Astrocyte (in vitro differentiated cells and primary cell): Measurements from ENCODE around the gene RNF166. TPM values are rescaled to one million over a fixed set of nuclear protein-coding genes. Genes with fewer than 3 reads are reported as not detected.

Source experiments
- DNase-seq: peaks from one replicate; pipeline ENCODE4 v3.0.0-alpha.2; 2010; ENCODE audit warnings: low read depth
- FAIRE-seq: peaks from 2 replicates; lab custom pipeline; 2011; peaks lifted over from hg19 to GRCh38; lab: Jason Lieb, UNC
- H2AFZ ChIP-seq: 2 replicates; pipeline ENCODE4 v1.6.0; 2012; ENCODE audit warnings: low read depth, low read length, inconsistent platforms
- H3K27ac ChIP-seq: 2 replicates; pipeline ENCODE4 v1.5.1; 2011; ENCODE audit warnings: low read depth, low read length, inconsistent platforms
- H3K27me3 ChIP-seq: 2 replicates; pipeline ENCODE4 v1.6.0; 2011; ENCODE audit warnings: low read length, inconsistent platforms; ENCODE audit not compliant: insufficient read depth
- H3K36me3 ChIP-seq: 2 replicates; pipeline ENCODE4 v1.5.1; 2011; ENCODE audit warnings: low read length, inconsistent platforms; ENCODE audit not compliant: insufficient read depth
- H3K4me1 ChIP-seq: 2 replicates; pipeline ENCODE4 v1.5.1; 2011; ENCODE audit warnings: low read length, inconsistent platforms; ENCODE audit not compliant: insufficient read depth
- H3K4me2 ChIP-seq: 2 replicates; pipeline ENCODE4 v1.6.0; 2012; ENCODE audit warnings: low read length, inconsistent platforms
- H3K4me3 ChIP-seq: 2 replicates; pipeline ENCODE4 v1.5.1; 2011; ENCODE audit warnings: low read depth, mild to moderate bottlenecking, low read length, inconsistent platforms; ENCODE audit not compliant: insufficient read depth
- H3K79me2 ChIP-seq: 2 replicates; pipeline ENCODE4 v1.6.0; 2012; ENCODE audit warnings: mild to moderate bottlenecking, low read length, inconsistent platforms; ENCODE audit not compliant: insufficient read depth
- H3K9ac ChIP-seq: 2 replicates; pipeline ENCODE4 v1.6.0; 2012; ENCODE audit warnings: mild to moderate bottlenecking, low read length, inconsistent platforms
- H3K9me3 ChIP-seq: 2 replicates; pipeline ENCODE4 v1.5.1; 2012; ENCODE audit warnings: low read depth, mild to moderate bottlenecking, low read length, inconsistent platforms; ENCODE audit not compliant: insufficient read depth
- H4K20me1 ChIP-seq: 2 replicates; pipeline ENCODE4 v1.6.0; 2012; ENCODE audit warnings: low read length, inconsistent platforms; ENCODE audit not compliant: insufficient read depth
- H3K27ac Mint-ChIP-seq: one replicate; pipeline ENCODE4 v1.8.0; 2021; ENCODE audit warnings: mild to moderate bottlenecking, mixed read lengths; ENCODE audit not compliant: unreplicated experiment
- H3K27me3 Mint-ChIP-seq: one replicate; pipeline ENCODE4 v1.8.0; 2021; ENCODE audit warnings: low read depth, mixed read lengths; ENCODE audit not compliant: unreplicated experiment
- H3K36me3 Mint-ChIP-seq: one replicate; pipeline ENCODE4 v1.8.0; 2021; ENCODE audit warnings: low read depth, mixed read lengths; ENCODE audit not compliant: unreplicated experiment
- H3K4me1 Mint-ChIP-seq: one replicate; pipeline ENCODE4 v1.8.0; 2021; ENCODE audit warnings: low read depth, mixed read lengths; ENCODE audit not compliant: unreplicated experiment
- H3K4me3 Mint-ChIP-seq: one replicate; pipeline ENCODE4 v1.8.0; 2021; ENCODE audit warnings: mild to moderate bottlenecking, moderate library complexity, mixed read lengths; ENCODE audit not compliant: unreplicated experiment
- H3K9me3 Mint-ChIP-seq: one replicate; pipeline ENCODE4 v1.8.0; 2021; ENCODE audit warnings: mild to moderate bottlenecking, mixed read lengths; ENCODE audit not compliant: unreplicated experiment
- CTCF ChIP-seq: IDR thresholded peaks from 2 replicates; pipeline ENCODE4 v1.5.1; 2011; ENCODE audit warnings: low read depth, mild to moderate bottlenecking, inconsistent platforms, low read length, moderate library complexity; ENCODE audit not compliant: insufficient read depth
- EZH2 ChIP-seq: IDR thresholded peaks from 2 replicates; pipeline ENCODE4 v1.6.1; 2012; ENCODE audit warnings: mild to moderate bottlenecking, low read length, inconsistent platforms; ENCODE audit not compliant: insufficient read depth
- total RNA-seq: library from RNA; stranded (reverse); gene quantifications from 2 replicates; pipeline ENCODE4 v1.2.1, GENCODE V29; 2021

RNF166 gene
- total RNA-seq, 1 donor from 2014 or later, result 15.4 TPM

GRCh38 chr16:88690341-88691128, 15.7 kb downstream of the RNF166 start:
- FAIRE-seq, result no peak
- no peak overlapping the region for H3K27ac Mint-ChIP-seq
- no peak for TF ChIP-seq CTCF
- no peak for TF ChIP-seq EZH2

GRCh38 chr16:88688013-88688778, 18.0 kb downstream of the RNF166 start:
- H3K4me3 Mint-ChIP-seq, result no peak overlapping the region
- no peak overlapping the region for H3K4me2 ChIP-seq
- peaks cover 48% of the 10 kb centered on the region for H3K27me3 Mint-ChIP-seq
- FAIRE-seq (no peak), DNase-seq (no peak)
- no peak overlapping the region for H3K4me3 ChIP-seq
- peaks cover 10% of the 10 kb centered on the region for H3K4me1 ChIP-seq
- no peak overlapping the region for H3K27ac Mint-ChIP-seq
- H3K9me3 Mint-ChIP-seq, result no peaks in the 10 kb centered on the region
- no peak overlapping the region for H3K9ac ChIP-seq
- no peaks in the 10 kb centered on the region for H3K36me3 ChIP-seq
- TF ChIP-seq EZH2, result no peak
- no peaks in the 10 kb centered on the region for H3K9me3 ChIP-seq
- H3K79me2 ChIP-seq, result no peaks in the 10 kb centered on the region
- H3K27ac ChIP-seq, result no peak overlapping the region
- no peak overlapping the region for H2AFZ ChIP-seq
- no peaks in the 10 kb centered on the region for H3K4me1 Mint-ChIP-seq
- H3K36me3 Mint-ChIP-seq, result no peaks in the 10 kb centered on the region
- H3K27me3 ChIP-seq, result peaks cover 8% of the 10 kb centered on the region
- peaks cover 6% of the 10 kb centered on the region for H4K20me1 ChIP-seq

More at GRCh38 chr16:88690341-88691128, 15.7 kb downstream of the RNF166 start:
- Histone ChIP-seq H3K4me3 (no peak overlapping the region), H3K27me3 (peaks cover 2% of the 10 kb centered on the region), H3K9me3 (no peaks in the 10 kb centered on the region), H3K27ac (no peak overlapping the region), H3K9ac (no peak overlapping the region), H3K79me2 (no peaks in the 10 kb centered on the region), H3K36me3 (no peaks in the 10 kb centered on the region), H2AFZ (no peak overlapping the region), H3K4me2 (no peak overlapping the region), H4K20me1 (peaks cover 6% of the 10 kb centered on the region), H3K4me1 (peaks cover 8% of the 10 kb centered on the region)
- DNase-seq, result no peak
- H3K4me1 Mint-ChIP-seq, result no peaks in the 10 kb centered on the region
- H3K27me3 Mint-ChIP-seq, result peaks cover 37% of the 10 kb centered on the region
- no peaks in the 10 kb centered on the region for H3K9me3 Mint-ChIP-seq
- H3K36me3 Mint-ChIP-seq, result no peaks in the 10 kb centered on the region
- H3K4me3 Mint-ChIP-seq, result no peak overlapping the region

- no peak overlapping the region for H3K4me2 ChIP-seq
- H3K9ac ChIP-seq, result no peak overlapping the region
- H3K4me1 Mint-ChIP-seq, result no peaks in the 10 kb centered on the region
- TF ChIP-seq CTCF, result no peak
- no peak overlapping the region for H3K27ac Mint-ChIP-seq
- no peak overlapping the region for H3K4me3 Mint-ChIP-seq
- no peaks in the 10 kb centered on the region for H3K36me3 ChIP-seq
- no peak overlapping the region for H2AFZ ChIP-seq
- no peak for DNase-seq
- H3K9me3 ChIP-seq, result no peaks in the 10 kb centered on the region
- H3K27ac ChIP-seq, result no peak overlapping the region
- peaks cover 10% of the 10 kb centered on the region for H3K4me1 ChIP-seq
- H3K79me2 ChIP-seq, result no peaks in the 10 kb centered on the region
- no peak for FAIRE-seq
- peaks cover 47% of the 10 kb centered on the region for H3K27me3 Mint-ChIP-seq
- no peaks in the 10 kb centered on the region for H3K36me3 Mint-ChIP-seq
- H3K4me3 ChIP-seq, result no peak overlapping the region
- no peaks in the 10 kb centered on the region for H3K9me3 Mint-ChIP-seq
- H4K20me1 ChIP-seq, result peaks cover 6% of the 10 kb centered on the region
- peaks cover 8% of the 10 kb centered on the region for H3K27me3 ChIP-seq
Observed at GRCh38 chr16:88687676-88688012, 18.6 kb downstream of the RNF166 start.
